GM19438 (cell line): Measurements from ENCODE around the gene CTNNA2.
"Not testable (repeated sequence)": the region's sequence is repeated elsewhere in the genome, so short reads cannot be mapped to it uniquely, and the experiment has no call there.

Experiments used
- ATAC-seq: cut with Tn5 transposase; IDR thresholded peaks from one replicate; pipeline ENCODE4 v1.9.1; 2021; ENCODE audit warnings: low read depth; ENCODE audit not compliant: unreplicated experiment

Gene CTNNA2

GRCh38 chr2:80120866-80121265 lies 608.0 kb downstream of the CTNNA2 start:
- no peak for ATAC-seq

- no peak for ATAC-seq
Observed at GRCh38 chr2:80122675-80123074, 609.8 kb downstream of the CTNNA2 start.

- no peak for ATAC-seq
Observed at GRCh38 chr2:80126596-80127189, 613.8 kb downstream of the CTNNA2 start.

GRCh38 chr2:80128080-80128479 lies 615.2 kb downstream of the CTNNA2 start:
- no peak for ATAC-seq

GRCh38 chr2:80132281-80132680 lies 619.4 kb downstream of the CTNNA2 start:
- ATAC-seq, result no peak

GRCh38 chr2:80135001-80135400 lies 622.1 kb downstream of the CTNNA2 start:
- no peak for ATAC-seq

- ATAC-seq, result no peak
Observed at GRCh38 chr2:80136338-80136737, 623.5 kb downstream of the CTNNA2 start.

GRCh38 chr2:80139001-80139400 lies 626.1 kb downstream of the CTNNA2 start:
- no peak for ATAC-seq

- ATAC-seq, result no peak
Observed at GRCh38 chr2:80141007-80141726, 628.3 kb downstream of the CTNNA2 start.

GRCh38 chr2:80145499-80145898 lies 632.6 kb downstream of the CTNNA2 start:
- no peak for ATAC-seq

GRCh38 chr2:80146757-80147156 lies 633.9 kb downstream of the CTNNA2 start:
- not testable (repeated sequence) for ATAC-seq

- no peak for ATAC-seq
Observed at GRCh38 chr2:80147690-80148089, 634.8 kb downstream of the CTNNA2 start.

GRCh38 chr2:80148906-80149305 lies 636.1 kb downstream of the CTNNA2 start:
- ATAC-seq, result no peak

GRCh38 chr2:80149991-80150390 lies 637.1 kb downstream of the CTNNA2 start:
- no peak for ATAC-seq

GRCh38 chr2:80151248-80151647 lies 638.4 kb downstream of the CTNNA2 start:
- ATAC-seq, result no peak

GRCh38 chr2:80151651-80152050 lies 638.8 kb downstream of the CTNNA2 start:
- ATAC-seq, result no peak

GRCh38 chr2:80153151-80153550 lies 640.3 kb downstream of the CTNNA2 start:
- ATAC-seq, result no peak

- no peak for ATAC-seq
Observed at GRCh38 chr2:80153768-80154167, 640.9 kb downstream of the CTNNA2 start.

GRCh38 chr2:80154231-80154915 lies 641.5 kb downstream of the CTNNA2 start:
- ATAC-seq, result no peak

GRCh38 chr2:80164375-80164774 lies 651.5 kb downstream of the CTNNA2 start:
- no peak for ATAC-seq

- ATAC-seq, result no peak
Observed at GRCh38 chr2:80166483-80167171, 653.8 kb downstream of the CTNNA2 start.
